ENCODE measurements around the gene HOXB9. TPM values are rescaled to one million over a fixed set of nuclear protein-coding genes. Genes with fewer than 3 reads are reported as not detected.

The HOXB9 gene
- total and polyA plus RNA-seq, 2 of the 13 experiments (the other 11 are each of a cell fraction or from before 2014, with no cell fraction given): not detected

GRCh38 chr17:48579471-48579759, 46.7 kb downstream of the HOXB9 start:
- Histone ChIP-seq H3K4me1 (ENCODE audit: insufficient read depth, low read length) (no peaks in the 10 kb centered on the region), H3K36me3 (replicated peaks in 1 of 2; ENCODE audit: control insufficient read depth in 1 of 2, insufficient read depth in 2 of 2, low read length in 2 of 2) (no peaks in the 10 kb centered on the region), H3K9ac (ENCODE audit: insufficient read depth, low read depth, low read length) (no peak overlapping the region), H3K27ac (ENCODE audit: extremely low read length, insufficient read depth, low read length) (no peak overlapping the region), H3K4me2 (ENCODE audit: low read depth, low read length) (no peak overlapping the region), H3K4me3 (replicated peaks in 1 of 3; ENCODE audit: insufficient read depth in 1 of 3, low read depth in 2 of 3, low read length in 3 of 3) (no peak overlapping the region), H3K79me2 (ENCODE audit: insufficient read depth, low read length) (no peaks in the 10 kb centered on the region), H3K9me3 (ENCODE audit: low read length) (no peaks in the 10 kb centered on the region), H2AFZ (ENCODE audit: low read length) (no peak overlapping the region), H3K27me3 (ENCODE audit: control insufficient read depth in 1 of 2, insufficient read depth in 2 of 2, low read length in 2 of 2) (peaks cover 31 to 89% of the 10 kb centered on the region in 2 experiments), H4K20me1 (ENCODE audit: insufficient read depth, low read length) (peaks cover 3% of the 10 kb centered on the region; the same call in 1 of the 2 replicates)
- no peak for DNase-seq (ENCODE audit: low spot score)
- 3% methylated on average over 7 of the region's 7 CpGs for WGBS (ENCODE audit: low lambda C conversion rate)
- intact Hi-C loops (cut with micrococcal nuclease; ENCODE audit: unreplicated experiment): no loop called here
- no TSS peak for BruUV-seq (replicated peaks)
- CTCF ChIA-PET (ENCODE audit: low intra/inter-chr PET ratio, low total read pairs): no interaction called here
- POLR2A ChIA-PET: no interaction called here
- no peak for FAIRE-seq
- no peak for ATAC-seq
- in situ Hi-C loops (cut with HindIII; ENCODE audit: extremely low pct_ligation_motif_present, low pct_unique_long_range_greater_than_20kb): no loop called here
- TF ChIP-seq SOX13 (IDR thresholded peaks at IDR 0.05): no peak
- TF ChIP-seq SOX13 (CRISPR knock-in tag; conservative IDR thresholded peaks at IDR 0.05 in 1 of 2, IDR thresholded peaks at IDR 0.05 in 1 of 2): no peak
- TF ChIP-seq ZNF557 (CRISPR knock-in tag; IDR thresholded peaks at IDR 0.05): no peak
- TF ChIP-seq ZNF747 (CRISPR knock-in tag; IDR thresholded peaks at IDR 0.05; ENCODE audit: borderline replicate concordance): no peak
- TF ChIP-seq TMF1 (CRISPR knock-in tag; IDR thresholded peaks at IDR 0.05; ENCODE audit: low read depth): no peak
- TF ChIP-seq BORCS8-MEF2B (CRISPR knock-in tag; IDR thresholded peaks at IDR 0.05): no peak
- TF ChIP-seq CC2D1A (CRISPR knock-in tag; IDR thresholded peaks at IDR 0.05): no peak
- no peak for TF ChIP-seq CSRNP1 (CRISPR knock-in tag; IDR thresholded peaks at IDR 0.05)
- no peak for TF ChIP-seq PRDM4 (CRISPR knock-in tag; IDR thresholded peaks at IDR 0.05; ENCODE audit: borderline replicate concordance)
- TF ChIP-seq, protein P1, sequence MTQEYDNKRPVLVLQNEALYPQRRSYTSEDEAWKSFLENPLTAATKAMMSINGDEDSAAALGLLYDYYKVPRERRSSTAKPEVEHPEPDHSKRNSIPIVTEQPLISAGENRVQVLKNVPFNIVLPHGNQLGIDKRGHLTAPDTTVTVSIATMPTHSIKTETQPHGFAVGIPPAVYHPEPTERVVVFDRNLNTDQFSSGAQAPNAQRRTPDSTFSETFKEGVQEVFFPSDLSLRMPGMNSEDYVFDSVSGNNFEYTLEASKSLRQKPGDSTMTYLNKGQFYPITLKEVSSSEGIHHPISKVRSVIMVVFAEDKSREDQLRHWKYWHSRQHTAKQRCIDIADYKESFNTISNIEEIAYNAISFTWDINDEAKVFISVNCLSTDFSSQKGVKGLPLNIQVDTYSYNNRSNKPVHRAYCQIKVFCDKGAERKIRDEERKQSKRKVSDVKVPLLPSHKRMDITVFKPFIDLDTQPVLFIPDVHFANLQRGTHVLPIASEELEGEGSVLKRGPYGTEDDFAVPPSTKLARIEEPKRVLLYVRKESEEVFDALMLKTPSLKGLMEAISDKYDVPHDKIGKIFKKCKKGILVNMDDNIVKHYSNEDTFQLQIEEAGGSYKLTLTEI (CRISPR knock-in tag; conservative IDR thresholded peaks at IDR 0.05): no peak
- TF ChIP-seq PAWR (CRISPR knock-in tag; IDR thresholded peaks at IDR 0.05; ENCODE audit: borderline replicate concordance): no peak
- no peak for TF ChIP-seq LCORL (IDR thresholded peaks at IDR 0.05)
- TF ChIP-seq LCORL (CRISPR knock-in tag; IDR thresholded peaks at IDR 0.05): no peak
- TF ChIP-seq TOPORS (CRISPR knock-in tag; IDR thresholded peaks at IDR 0.05): no peak
- TF ChIP-seq, protein P2, sequence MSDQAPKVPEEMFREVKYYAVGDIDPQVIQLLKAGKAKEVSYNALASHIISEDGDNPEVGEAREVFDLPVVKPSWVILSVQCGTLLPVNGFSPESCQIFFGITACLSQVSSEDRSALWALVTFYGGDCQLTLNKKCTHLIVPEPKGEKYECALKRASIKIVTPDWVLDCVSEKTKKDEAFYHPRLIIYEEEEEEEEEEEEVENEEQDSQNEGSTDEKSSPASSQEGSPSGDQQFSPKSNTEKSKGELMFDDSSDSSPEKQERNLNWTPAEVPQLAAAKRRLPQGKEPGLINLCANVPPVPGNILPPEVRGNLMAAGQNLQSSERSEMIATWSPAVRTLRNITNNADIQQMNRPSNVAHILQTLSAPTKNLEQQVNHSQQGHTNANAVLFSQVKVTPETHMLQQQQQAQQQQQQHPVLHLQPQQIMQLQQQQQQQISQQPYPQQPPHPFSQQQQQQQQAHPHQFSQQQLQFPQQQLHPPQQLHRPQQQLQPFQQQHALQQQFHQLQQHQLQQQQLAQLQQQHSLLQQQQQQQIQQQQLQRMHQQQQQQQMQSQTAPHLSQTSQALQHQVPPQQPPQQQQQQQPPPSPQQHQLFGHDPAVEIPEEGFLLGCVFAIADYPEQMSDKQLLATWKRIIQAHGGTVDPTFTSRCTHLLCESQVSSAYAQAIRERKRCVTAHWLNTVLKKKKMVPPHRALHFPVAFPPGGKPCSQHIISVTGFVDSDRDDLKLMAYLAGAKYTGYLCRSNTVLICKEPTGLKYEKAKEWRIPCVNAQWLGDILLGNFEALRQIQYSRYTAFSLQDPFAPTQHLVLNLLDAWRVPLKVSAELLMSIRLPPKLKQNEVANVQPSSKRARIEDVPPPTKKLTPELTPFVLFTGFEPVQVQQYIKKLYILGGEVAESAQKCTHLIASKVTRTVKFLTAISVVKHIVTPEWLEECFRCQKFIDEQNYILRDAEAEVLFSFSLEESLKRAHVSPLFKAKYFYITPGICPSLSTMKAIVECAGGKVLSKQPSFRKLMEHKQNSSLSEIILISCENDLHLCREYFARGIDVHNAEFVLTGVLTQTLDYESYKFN (CRISPR knock-in tag; conservative IDR thresholded peaks at IDR 0.05): no peak

Measured in HepG2 (cell line).